ENCODE measurements around the gene AASDHPPT. TPM values are rescaled to one million over a fixed set of nuclear protein-coding genes. Genes with fewer than 3 reads are reported as not detected.

Gene AASDHPPT
- total RNA-seq, 1 donor from 2014 or later = 17.6 TPM

- intact Hi-C loops (cut with DNase I) = no loop called here
- TF ChIP-seq CTCF (IDR thresholded peaks at IDR 0.05) = no peak
- Histone ChIP-seq H3K36me3 (peaks cover 0 to 12% of the 10 kb centered on the region in 2 donors), H3K4me3 (no peak overlapping the region), H3K27ac (no peak overlapping the region), H3K4me1 (no peaks in the 10 kb centered on the region), H3K27me3 (no peaks in the 10 kb centered on the region), H3K9me3 (no peaks in the 10 kb centered on the region)
- no peak for DNase-seq (ENCODE audit: low spot score in 2 of 2)
Measured at GRCh38 chr11:106061249-106061784, 16.1 kb upstream of the AASDHPPT start.

GRCh38 chr11:106061954-106062949 lies 15.2 kb upstream of the AASDHPPT start:
- Histone ChIP-seq H3K4me1 (no peaks in the 10 kb centered on the region), H3K36me3 (peaks cover 0 to 7% of the 10 kb centered on the region in 2 donors), H3K27ac (no peak overlapping the region), H3K9me3 (no peaks in the 10 kb centered on the region), H3K27me3 (no peaks in the 10 kb centered on the region), H3K4me3 (no peak overlapping the region)
- TF ChIP-seq CTCF (IDR thresholded peaks at IDR 0.05) = no peak
- no peak for DNase-seq (ENCODE audit: low spot score in 2 of 2)
- intact Hi-C loops (cut with DNase I) = no loop called here

DNA sequence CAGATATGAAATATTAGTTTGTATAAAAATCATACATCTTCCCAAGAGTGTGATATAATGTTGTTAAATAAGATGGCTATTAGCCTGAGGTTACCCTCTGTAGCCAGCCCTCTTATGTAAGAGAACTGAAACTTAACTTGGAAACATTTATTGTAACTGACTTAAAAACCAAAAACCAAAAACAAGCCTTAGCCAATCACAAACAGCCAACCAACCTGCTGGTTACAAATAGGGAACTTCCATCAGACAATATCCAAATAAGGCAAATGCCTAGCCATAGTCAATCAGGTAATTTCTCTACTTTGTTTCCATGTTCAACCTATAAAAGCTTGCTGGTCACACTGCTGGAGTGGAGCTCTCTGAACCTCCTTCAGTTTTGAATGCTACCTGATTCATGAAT lies 14.5 kb upstream of the AASDHPPT start:
- no peaks in the 10 kb centered on the region for H3K9me3 ChIP-seq
- H3K27ac ChIP-seq = no peak overlapping the region
- intact Hi-C loops (cut with DNase I) = no loop called here
- H3K4me3 ChIP-seq = no peak overlapping the region
- TF ChIP-seq CTCF (IDR thresholded peaks at IDR 0.05) = no peak
- no peak for DNase-seq (ENCODE audit: low spot score in 2 of 2)
- no peaks in the 10 kb centered on the region for H3K4me1 ChIP-seq
- H3K27me3 ChIP-seq = no peaks in the 10 kb centered on the region
- peaks cover 0 to under 1% of the 10 kb centered on the region in 2 donors for H3K36me3 ChIP-seq

DNA sequence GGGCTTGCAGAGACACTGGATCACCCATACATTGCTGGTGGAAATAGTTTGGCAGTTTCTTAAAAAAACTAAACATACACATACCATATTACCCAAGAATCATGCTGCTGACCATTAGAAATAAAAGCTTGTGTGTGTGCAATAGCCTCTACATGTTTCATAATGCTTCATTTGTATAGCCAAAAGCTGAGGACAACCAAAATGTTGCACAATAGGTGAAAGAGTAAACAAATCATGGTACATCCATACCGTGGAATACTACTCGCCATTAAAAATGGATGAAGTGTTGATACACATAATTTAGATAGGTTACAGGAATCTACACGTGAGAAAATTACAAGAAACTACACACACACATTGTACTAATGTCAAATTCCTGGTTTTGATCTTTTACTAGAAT lies 6.9 kb upstream of the AASDHPPT start:
- no peak overlapping the region for H3K4me3 ChIP-seq
- no peaks in the 10 kb centered on the region for H3K4me1 ChIP-seq
- H3K36me3 ChIP-seq = no peaks in the 10 kb centered on the region
- no peaks in the 10 kb centered on the region for H3K27me3 ChIP-seq
- no peak for TF ChIP-seq CTCF (IDR thresholded peaks at IDR 0.05)
- DNase-seq (ENCODE audit: low spot score in 2 of 2) = no peak
- no peaks in the 10 kb centered on the region for H3K9me3 ChIP-seq
- intact Hi-C loops (cut with DNase I) = loop anchor here (10.0 kb wide), 1 partner anchor 1494 kb away; the partner anchor contains the start of gene ALKBH8
- H3K27ac ChIP-seq = no peak overlapping the region

- intact Hi-C loops (cut with DNase I) = loop anchor here (10.0 kb wide), 1 partner anchor 1492 kb away; the partner anchor contains the start of gene ALKBH8
- H3K4me1 ChIP-seq = peaks cover 0 to 2% of the 10 kb centered on the region in 2 donors
- TF ChIP-seq CTCF (IDR thresholded peaks at IDR 0.05) = no peak
Measured at GRCh38 chr11:106072804-106073203, 4.7 kb upstream of the AASDHPPT start.

More at GRCh38 chr11:106072804-106073203, 4.7 kb upstream of the AASDHPPT start:
- no peaks in the 10 kb centered on the region for H3K27me3 ChIP-seq
- no peaks in the 10 kb centered on the region for H3K36me3 ChIP-seq
- no peak overlapping the region for H3K4me3 ChIP-seq
- no peaks in the 10 kb centered on the region for H3K9me3 ChIP-seq
- no peak overlapping the region for H3K27ac ChIP-seq
- no peak for DNase-seq (ENCODE audit: low spot score in 2 of 2)

All from ascending aorta (tissue), 2 donors.